OCI-LY3 (cell line): ENCODE measurements around the gene SPOCK1.

Experiments
- H2AFZ ChIP-seq: fragments of 200-600, 300-600 bp; shearing (Covaris generic); 2 replicates; pipeline ENCODE4 v1.6.0; 2014; ENCODE audit warnings: antibody characterized with exemption, low read depth, low read length
- H3K27ac ChIP-seq: fragments of 200-600, 300-600 bp; sonication (generic); 2 replicates; pipeline ENCODE4 v1.5.1; 2014; ENCODE audit warnings: mild to moderate bottlenecking, low read length, moderate library complexity, mixed read lengths
- H3K27me3 ChIP-seq: fragments of 200-600, 300-600 bp; sonication (generic); 2 replicates; pipeline ENCODE4 v1.6.1; 2014; ENCODE audit warnings: low read depth, low read length, mixed read lengths
- H3K36me3 ChIP-seq: fragments of 200-600, 300-600 bp; sonication (generic); replicated peaks from 2 replicates; pipeline ENCODE3; 2014; ENCODE audit warnings: low read depth, low read length, mixed read lengths
- H3K4me1 ChIP-seq: fragments of 300-600, 200-600 bp; sonication (generic); 2 replicates; pipeline ENCODE4 v1.6.1; 2014; ENCODE audit warnings: low read length, mixed read lengths
- H3K4me2 ChIP-seq: fragments of 200-600, 300-600 bp; sonication (generic); 2 replicates; pipeline ENCODE4 v1.6.1; 2014; ENCODE audit warnings: low read length, mixed read lengths
- H3K4me3 ChIP-seq: fragments of 300-600, 200-600 bp; sonication (generic); 2 replicates; pipeline ENCODE4 v1.5.1; 2014; ENCODE audit warnings: antibody characterized with exemption, mild to moderate bottlenecking, low read length, moderate library complexity
- H3K79me2 ChIP-seq: fragments of 300-600, 200-600 bp; shearing (Covaris generic); 2 replicates; pipeline ENCODE4 v1.6.1; 2014; ENCODE audit warnings: mild to moderate bottlenecking, low read length, mixed read lengths
- H3K9ac ChIP-seq: fragments of 300-600, 200-600 bp; shearing (Covaris generic); 2 replicates; pipeline ENCODE4 v1.6.0; 2014; ENCODE audit warnings: mild to moderate bottlenecking, low read length, moderate library complexity
- H3K9me3 ChIP-seq: fragments of 200-600, 300-600 bp; shearing (Covaris generic); 2 replicates; pipeline ENCODE4 v1.6.1; 2014; ENCODE audit warnings: low read length, mixed read lengths; ENCODE audit not compliant: insufficient read depth
- H4K20me1 ChIP-seq: fragments of 200-600, 300-600 bp; sonication (generic); 2 replicates; pipeline ENCODE4 v1.6.1; 2016; ENCODE audit warnings: low read length, mixed read lengths; ENCODE audit not compliant: insufficient read depth
- EZH2phosphoT487 ChIP-seq: fragments of 200-600 bp; shearing (Covaris generic); IDR thresholded peaks from 2 replicates; pipeline ENCODE4 v1.6.1; 2018; ENCODE audit warnings: antibody characterized with exemption, mixed run types, low read depth
- TF ChIP-seq, protein P1 (sequence below): fragments of 200-600, 300-600 bp; sonication (generic); IDR thresholded peaks from 2 replicates; pipeline ENCODE4 v1.5.1; 2014; ENCODE audit warnings: antibody characterized with exemption, low read length, low read depth

SPOCK1 gene

DNA sequence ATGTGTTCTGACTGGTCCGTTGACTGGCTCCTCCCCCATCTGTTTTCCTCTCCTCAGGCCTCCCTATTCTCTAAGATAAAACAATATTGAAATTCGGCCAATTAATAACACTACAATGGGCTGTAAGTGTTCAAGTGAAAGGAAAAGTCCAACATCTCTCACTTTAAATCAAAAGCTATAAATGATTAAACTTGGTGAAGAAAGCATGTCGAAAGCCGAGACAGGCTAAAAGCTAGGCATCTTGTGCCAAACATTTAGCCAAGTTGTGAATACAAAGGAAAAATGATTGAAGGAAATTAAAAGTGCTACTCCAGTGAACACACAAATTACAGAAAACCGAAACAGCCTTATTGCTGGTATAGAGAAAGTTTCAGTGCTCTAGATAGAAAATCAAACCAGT, 310.6 kb downstream of the SPOCK1 start:
- no peaks in the 10 kb centered on the region; the same call in 1 of the 2 replicates for H3K27me3 ChIP-seq
- H3K9me3 ChIP-seq: no peaks in the 10 kb centered on the region
- no peaks in the 10 kb centered on the region for H3K79me2 ChIP-seq
- H3K27ac ChIP-seq: no peak overlapping the region
- no peaks in the 10 kb centered on the region for H3K36me3 ChIP-seq
- no peak overlapping the region for H2AFZ ChIP-seq
- H3K4me2 ChIP-seq: no peak overlapping the region
- H3K4me3 ChIP-seq: no peak overlapping the region
- no peaks in the 10 kb centered on the region for H4K20me1 ChIP-seq
- no peak overlapping the region for H3K9ac ChIP-seq
- H3K4me1 ChIP-seq: no peaks in the 10 kb centered on the region
- TF ChIP-seq, protein P1, sequence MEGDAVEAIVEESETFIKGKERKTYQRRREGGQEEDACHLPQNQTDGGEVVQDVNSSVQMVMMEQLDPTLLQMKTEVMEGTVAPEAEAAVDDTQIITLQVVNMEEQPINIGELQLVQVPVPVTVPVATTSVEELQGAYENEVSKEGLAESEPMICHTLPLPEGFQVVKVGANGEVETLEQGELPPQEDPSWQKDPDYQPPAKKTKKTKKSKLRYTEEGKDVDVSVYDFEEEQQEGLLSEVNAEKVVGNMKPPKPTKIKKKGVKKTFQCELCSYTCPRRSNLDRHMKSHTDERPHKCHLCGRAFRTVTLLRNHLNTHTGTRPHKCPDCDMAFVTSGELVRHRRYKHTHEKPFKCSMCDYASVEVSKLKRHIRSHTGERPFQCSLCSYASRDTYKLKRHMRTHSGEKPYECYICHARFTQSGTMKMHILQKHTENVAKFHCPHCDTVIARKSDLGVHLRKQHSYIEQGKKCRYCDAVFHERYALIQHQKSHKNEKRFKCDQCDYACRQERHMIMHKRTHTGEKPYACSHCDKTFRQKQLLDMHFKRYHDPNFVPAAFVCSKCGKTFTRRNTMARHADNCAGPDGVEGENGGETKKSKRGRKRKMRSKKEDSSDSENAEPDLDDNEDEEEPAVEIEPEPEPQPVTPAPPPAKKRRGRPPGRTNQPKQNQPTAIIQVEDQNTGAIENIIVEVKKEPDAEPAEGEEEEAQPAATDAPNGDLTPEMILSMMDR: no peak
- no peak for TF ChIP-seq EZH2phosphoT487

DNA sequence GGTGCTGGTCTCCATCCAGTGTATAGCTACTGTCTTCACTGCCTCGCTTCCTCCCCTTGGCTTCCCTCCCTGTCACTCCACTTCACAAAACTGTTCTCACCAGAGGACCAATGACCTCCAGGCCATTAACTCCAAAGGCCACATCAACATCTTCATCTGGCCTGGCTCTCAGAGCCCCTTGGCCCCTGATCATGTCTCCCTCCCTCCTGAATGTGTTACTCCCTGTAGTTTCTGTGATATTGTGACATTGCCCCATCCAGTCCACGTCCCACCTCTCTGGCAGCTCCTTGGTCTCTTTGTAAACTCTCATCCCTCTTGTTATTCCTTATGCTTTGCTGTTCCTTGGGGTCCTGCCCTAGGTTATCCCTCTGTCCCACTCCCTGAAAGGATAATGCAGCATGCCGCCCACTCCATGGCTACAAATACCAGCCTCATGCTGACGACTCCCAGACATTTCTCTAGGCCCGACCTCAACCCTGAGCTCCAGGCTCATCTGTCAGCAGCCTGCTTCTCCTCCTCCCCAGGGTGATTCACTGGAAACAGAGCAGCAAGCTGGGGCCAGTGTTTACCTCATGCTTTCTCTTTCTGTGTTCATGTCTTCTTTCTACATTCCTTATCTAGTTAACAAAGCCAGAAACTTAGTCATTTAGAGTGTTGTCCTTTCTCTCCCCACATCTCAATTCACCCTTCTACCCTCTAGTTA, 312.2 kb downstream of the SPOCK1 start:
- TF ChIP-seq, protein P1: no peak
- no peak for TF ChIP-seq EZH2phosphoT487
- H4K20me1 ChIP-seq: no peaks in the 10 kb centered on the region
- H3K4me2 ChIP-seq: no peak overlapping the region
- H3K4me3 ChIP-seq: no peak overlapping the region
- no peak overlapping the region for H2AFZ ChIP-seq
- H3K27me3 ChIP-seq: no peaks in the 10 kb centered on the region; the same call in 1 of the 2 replicates
- H3K27ac ChIP-seq: no peak overlapping the region
- H3K36me3 ChIP-seq: no peaks in the 10 kb centered on the region
- H3K9me3 ChIP-seq: no peaks in the 10 kb centered on the region
- H3K9ac ChIP-seq: no peak overlapping the region
- no peaks in the 10 kb centered on the region for H3K4me1 ChIP-seq
- no peaks in the 10 kb centered on the region for H3K79me2 ChIP-seq

DNA sequence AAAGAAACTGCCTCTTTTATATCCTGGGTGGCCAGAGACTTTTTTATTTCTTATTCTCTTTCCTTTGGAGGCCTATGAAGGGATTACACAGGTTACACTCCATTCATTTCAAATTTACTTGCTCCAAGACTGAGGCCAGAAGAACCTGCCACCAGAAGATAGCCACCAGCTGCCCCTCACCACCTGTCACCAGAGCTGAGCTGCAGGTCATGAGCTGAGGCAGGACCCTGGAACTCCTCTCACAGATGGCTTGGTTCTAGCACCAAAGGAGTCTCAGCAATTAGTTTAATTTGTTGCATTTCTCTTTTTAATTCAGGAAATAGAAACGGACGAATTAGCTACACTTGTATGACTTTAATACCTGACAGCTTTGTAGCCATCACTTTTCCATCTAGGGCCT, 313.9 kb downstream of the SPOCK1 start:
- H3K4me1 ChIP-seq: no peaks in the 10 kb centered on the region
- H3K36me3 ChIP-seq: no peaks in the 10 kb centered on the region
- no peak overlapping the region for H3K4me3 ChIP-seq
- no peaks in the 10 kb centered on the region; the same call in 1 of the 2 replicates for H3K27me3 ChIP-seq
- TF ChIP-seq EZH2phosphoT487: no peak
- TF ChIP-seq, protein P1: no peak
- H3K9me3 ChIP-seq: no peaks in the 10 kb centered on the region
- no peak overlapping the region for H3K27ac ChIP-seq
- no peaks in the 10 kb centered on the region for H4K20me1 ChIP-seq
- H3K79me2 ChIP-seq: no peaks in the 10 kb centered on the region
- no peak overlapping the region for H2AFZ ChIP-seq
- H3K4me2 ChIP-seq: no peak overlapping the region
- H3K9ac ChIP-seq: no peak overlapping the region

DNA sequence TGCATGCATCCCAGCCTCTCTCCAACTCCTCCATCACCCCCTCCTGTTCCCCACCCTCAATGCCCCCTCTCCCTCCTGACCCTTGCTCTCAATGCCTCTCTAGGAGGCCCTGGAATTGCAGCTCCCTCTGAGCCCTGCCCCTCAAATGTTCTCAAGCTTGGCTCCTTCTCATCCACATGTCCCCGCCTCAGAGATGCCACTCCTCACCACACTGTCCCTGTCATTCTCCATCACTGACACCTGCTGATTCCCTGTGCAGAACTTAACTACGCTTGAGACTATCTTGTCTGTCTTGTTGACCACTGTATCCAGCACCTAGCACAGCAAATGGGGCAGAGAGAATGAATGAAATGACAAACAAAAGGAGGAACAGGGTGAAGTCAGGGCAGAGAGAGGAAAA, 314.4 kb downstream of the SPOCK1 start:
- Histone ChIP-seq H3K9me3 (no peaks in the 10 kb centered on the region), H3K27me3 (no peaks in the 10 kb centered on the region; the same call in 1 of the 2 replicates), H3K36me3 (no peaks in the 10 kb centered on the region), H3K9ac (no peak overlapping the region), H3K4me3 (no peak overlapping the region), H3K27ac (no peak overlapping the region), H3K79me2 (no peaks in the 10 kb centered on the region), H3K4me1 (no peaks in the 10 kb centered on the region), H3K4me2 (no peak overlapping the region), H2AFZ (no peak overlapping the region), H4K20me1 (no peaks in the 10 kb centered on the region)
- TF ChIP-seq, protein P1: no peak
- no peak for TF ChIP-seq EZH2phosphoT487
